Measurements from ENCODE around the gene TNS1. TPM values are rescaled to one million over a fixed set of nuclear protein-coding genes. Genes with fewer than 3 reads are reported as not detected.

Gene TNS1
- polyA plus RNA-seq, 1 of the 3 experiments (the other 2 are of a cell fraction) = 12.1 TPM

DNA sequence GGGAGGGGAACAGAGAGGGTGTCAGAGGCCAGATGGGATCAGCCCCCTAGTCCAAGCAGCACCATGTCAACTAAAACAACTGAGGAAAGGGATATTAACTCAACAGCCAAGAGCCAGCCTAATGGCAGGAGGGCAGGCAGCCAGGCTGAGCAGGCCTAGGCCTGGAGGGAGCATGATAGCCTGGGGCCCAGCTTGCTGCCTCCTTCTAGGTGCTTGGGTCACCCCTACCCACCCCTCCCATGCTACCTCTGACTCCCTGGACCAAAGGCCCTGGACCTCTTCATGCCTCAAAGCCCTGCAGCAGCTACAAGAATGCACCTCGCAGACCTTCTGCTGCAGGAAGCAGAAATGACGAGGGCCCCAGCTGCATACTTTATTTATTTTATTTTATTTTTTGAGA is 22.1 kb upstream of the TNS1 start (continued):
- TF ChIP-seq IRF3 (IDR thresholded peaks at IDR 0.05; ENCODE audit: low read depth, low read length) (no peak), TEAD4 (IDR thresholded peaks at IDR 0.05; ENCODE audit: borderline replicate concordance, insufficient read depth) (no peak), RAD21 (IDR thresholded peaks at IDR 0.05; ENCODE audit: low read length) (no peak), GABPA (IDR thresholded peaks at IDR 0.05; ENCODE audit: low read depth) (no peak), FOXM1 (IDR thresholded peaks at IDR 0.05; ENCODE audit: low read depth) (no peak), JUND (IDR thresholded peaks at IDR 0.05) (no peak)

DNA sequence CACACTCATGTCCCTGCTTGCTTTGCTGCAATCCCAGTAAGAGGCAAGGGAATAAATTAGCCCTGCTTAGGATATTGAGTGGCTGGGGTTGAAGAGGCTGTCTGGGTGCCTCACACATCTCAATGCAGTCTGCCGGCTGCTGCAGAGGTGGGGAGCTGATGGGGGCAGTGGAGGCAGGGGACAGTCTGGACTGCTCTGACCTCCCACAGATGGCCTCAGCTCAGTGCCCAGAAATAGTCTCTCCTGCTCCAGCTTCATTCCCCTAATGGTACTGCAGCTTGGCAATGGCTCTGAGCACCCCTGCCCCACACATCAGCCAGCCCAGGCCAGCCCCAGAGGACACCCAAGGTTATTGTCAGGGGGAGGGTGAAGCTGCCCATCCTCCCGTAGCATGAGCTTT is 21.5 kb upstream of the TNS1 start:
- Histone ChIP-seq H3K4me3 (ENCODE audit: low read depth in 2 of 2, low read length in 1 of 2) (no peak overlapping the region), H3K9me2 (no peaks in the 10 kb centered on the region), H3K36me3 (replicated peaks in 1 of 2; ENCODE audit: control insufficient read depth in 1 of 2, insufficient read depth in 2 of 2, low read length in 1 of 2) (no peaks in the 10 kb centered on the region), H4K20me1 (ENCODE audit: insufficient read depth) (no peaks in the 10 kb centered on the region), H3K4me1 (ENCODE audit: control insufficient read depth in 1 of 2, insufficient read depth in 2 of 2, low read depth in 1 of 2, low read length in 1 of 2) (peaks cover 0 to 22% of the 10 kb centered on the region in 2 experiments; a peak in 1 of 4 replicates), H3K4me2 (no peak overlapping the region), H3K79me2 (ENCODE audit: insufficient read depth) (no peaks in the 10 kb centered on the region), H3K9me3 (no peaks in the 10 kb centered on the region), H3F3A (replicated peaks; ENCODE audit: insufficient read depth) (no peaks in the 10 kb centered on the region), H3K27me3 (ENCODE audit: insufficient read depth) (no peaks in the 10 kb centered on the region), H2AFZ (ENCODE audit: low read depth) (no peak overlapping the region), H3K9ac (no peak overlapping the region), H3K27ac (ENCODE audit: low read depth in 2 of 2, low read length in 1 of 2) (no peak overlapping the region)
- DNase-seq = peak; percentile 21
- TF ChIP-seq NFIC (IDR thresholded peaks at IDR 0.05; ENCODE audit: borderline replicate concordance) (no peak), POLR2AphosphoS5 (IDR thresholded peaks at IDR 0.05; ENCODE audit: low read depth, low read length) (no peak), TEAD4 (IDR thresholded peaks at IDR 0.05; ENCODE audit: borderline replicate concordance, insufficient read depth) (no peak), FOXJ3 (CRISPR knock-in tag; IDR thresholded peaks at IDR 0.05) (no peak), JUND (IDR thresholded peaks at IDR 0.05) (no peak), YY1 (IDR thresholded peaks at IDR 0.05; ENCODE audit: low read depth) (no peak), TAF1 (IDR thresholded peaks at IDR 0.05; ENCODE audit: borderline replicate concordance, low read depth, low read length) (no peak), SIN3A (IDR thresholded peaks at IDR 0.05; ENCODE audit: borderline replicate concordance, low read depth, low read length) (no peak), EZH2phosphoT487 (IDR thresholded peaks at IDR 0.05; ENCODE audit: borderline replicate concordance, low read depth) (no peak), TCF12 (IDR thresholded peaks at IDR 0.05) (no peak), IRF3 (IDR thresholded peaks at IDR 0.05; ENCODE audit: low read depth, low read length) (no peak), RCOR1 (IDR thresholded peaks at IDR 0.05; ENCODE audit: low read length) (no peak), RXRA (IDR thresholded peaks at IDR 0.05; ENCODE audit: borderline replicate concordance, low read depth) (no peak), CTCF (IDR thresholded peaks at IDR 0.05) (no peak), FOXM1 (IDR thresholded peaks at IDR 0.05; ENCODE audit: low read depth) (no peak), FOSL2 (IDR thresholded peaks at IDR 0.05; ENCODE audit: borderline replicate concordance, low read depth) (no peak)
- TF ChIP-seq, protein P1, sequence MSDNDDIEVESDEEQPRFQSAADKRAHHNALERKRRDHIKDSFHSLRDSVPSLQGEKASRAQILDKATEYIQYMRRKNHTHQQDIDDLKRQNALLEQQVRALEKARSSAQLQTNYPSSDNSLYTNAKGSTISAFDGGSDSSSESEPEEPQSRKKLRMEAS (IDR thresholded peaks at IDR 0.05; ENCODE audit: low read depth) = no peak
- TF ChIP-seq, protein P2, sequence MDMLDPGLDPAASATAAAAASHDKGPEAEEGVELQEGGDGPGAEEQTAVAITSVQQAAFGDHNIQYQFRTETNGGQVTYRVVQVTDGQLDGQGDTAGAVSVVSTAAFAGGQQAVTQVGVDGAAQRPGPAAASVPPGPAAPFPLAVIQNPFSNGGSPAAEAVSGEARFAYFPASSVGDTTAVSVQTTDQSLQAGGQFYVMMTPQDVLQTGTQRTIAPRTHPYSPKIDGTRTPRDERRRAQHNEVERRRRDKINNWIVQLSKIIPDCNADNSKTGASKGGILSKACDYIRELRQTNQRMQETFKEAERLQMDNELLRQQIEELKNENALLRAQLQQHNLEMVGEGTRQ (IDR thresholded peaks at IDR 0.05; ENCODE audit: borderline replicate concordance, low read depth, low read length) = no peak
- ChIA-PET POLR2A (interaction anchor here (1.0 kb wide), 1 partner anchor 8 kb away, joined by 3 read pairs; no protein-coding TSS in a partner anchor), CTCF (interaction anchor here (0.9 to 2.5 kb wide), 4 partner anchors 28 to 239 kb away, joined by 3 to 12 read pairs (median 8); no protein-coding TSS in a partner anchor)
- 90% methylated on average over 1 of the region's 2 CpGs for WGBS (ENCODE audit: low lambda C conversion rate)
